ENCODE data around the gene ETS1.

DNA sequence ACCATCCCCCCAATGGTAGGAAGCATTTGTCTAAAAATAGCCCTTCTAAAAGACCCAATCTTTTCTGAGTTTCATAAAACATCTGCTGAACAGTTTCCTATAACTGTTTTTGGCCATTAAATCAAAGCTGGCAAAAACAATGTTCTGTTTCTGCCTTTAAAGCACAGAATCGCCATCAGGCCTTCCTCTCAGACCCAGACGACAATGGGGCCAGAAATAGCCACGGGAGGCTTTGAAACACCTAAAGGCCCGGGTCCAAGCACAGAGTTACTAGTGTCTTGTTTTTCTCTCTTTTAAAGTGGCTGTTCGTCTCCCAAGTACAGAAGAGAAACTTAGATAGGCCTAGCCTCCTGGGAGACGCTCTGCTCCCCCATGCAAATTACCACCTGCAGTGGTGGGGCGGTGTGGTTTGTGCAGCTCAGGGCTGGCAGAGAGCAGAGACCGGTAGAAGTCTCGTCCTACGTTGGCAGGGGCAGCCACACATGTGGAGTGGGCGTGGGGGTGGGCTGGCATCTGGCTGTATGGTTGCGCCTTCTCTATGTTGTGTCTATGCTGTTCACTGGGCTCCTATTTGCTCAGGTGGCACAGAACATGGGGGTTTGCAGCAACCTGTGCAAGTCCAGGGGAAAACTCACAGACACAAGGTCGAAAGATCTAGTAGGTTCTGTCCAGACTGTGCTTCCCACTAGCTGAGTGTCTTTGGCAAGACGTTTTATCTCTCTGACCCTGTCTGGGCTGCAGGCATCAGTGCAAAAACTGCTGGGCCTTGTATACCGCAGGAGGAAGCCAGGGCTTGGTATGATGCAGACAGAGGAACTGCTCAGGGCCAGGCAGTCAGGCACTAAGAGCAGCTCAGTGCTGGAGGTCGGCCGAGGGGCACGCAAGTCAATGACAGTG is 23.6 kb upstream of the ETS1 start:
- TF ChIP-seq, protein P1, sequence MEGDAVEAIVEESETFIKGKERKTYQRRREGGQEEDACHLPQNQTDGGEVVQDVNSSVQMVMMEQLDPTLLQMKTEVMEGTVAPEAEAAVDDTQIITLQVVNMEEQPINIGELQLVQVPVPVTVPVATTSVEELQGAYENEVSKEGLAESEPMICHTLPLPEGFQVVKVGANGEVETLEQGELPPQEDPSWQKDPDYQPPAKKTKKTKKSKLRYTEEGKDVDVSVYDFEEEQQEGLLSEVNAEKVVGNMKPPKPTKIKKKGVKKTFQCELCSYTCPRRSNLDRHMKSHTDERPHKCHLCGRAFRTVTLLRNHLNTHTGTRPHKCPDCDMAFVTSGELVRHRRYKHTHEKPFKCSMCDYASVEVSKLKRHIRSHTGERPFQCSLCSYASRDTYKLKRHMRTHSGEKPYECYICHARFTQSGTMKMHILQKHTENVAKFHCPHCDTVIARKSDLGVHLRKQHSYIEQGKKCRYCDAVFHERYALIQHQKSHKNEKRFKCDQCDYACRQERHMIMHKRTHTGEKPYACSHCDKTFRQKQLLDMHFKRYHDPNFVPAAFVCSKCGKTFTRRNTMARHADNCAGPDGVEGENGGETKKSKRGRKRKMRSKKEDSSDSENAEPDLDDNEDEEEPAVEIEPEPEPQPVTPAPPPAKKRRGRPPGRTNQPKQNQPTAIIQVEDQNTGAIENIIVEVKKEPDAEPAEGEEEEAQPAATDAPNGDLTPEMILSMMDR (IDR thresholded peaks at IDR 0.05; ENCODE audit: low read length), result no peak
- no peak for TF ChIP-seq EZH2 (optimal IDR thresholded peaks at IDR 0.05; ENCODE audit: low read depth, low read length)
- no peak for TF ChIP-seq EZH2phosphoT487 (IDR thresholded peaks at IDR 0.05; ENCODE audit: low read length)

Data from MM.1S (cell line).